WTC11 (cell line): ENCODE data around the gene S100A13. TPM values are rescaled to one million over a fixed set of nuclear protein-coding genes. Genes with fewer than 3 reads are reported as not detected.

ENCODE experiments used
- ATAC-seq: fragments of 200-7000 bp; cut with Tn5 transposase; 2 replicates; pipeline ENCODE4 v1.10.0; 2021; ENCODE audit warnings: mild to moderate bottlenecking, moderate library complexity
- CTCF ChIA-PET: fragments of 300-600 bp; sonication (Branson Sonifier 250); formaldehyde crosslinking; loops from one replicate; lab custom pipeline; 2021; ENCODE audit warnings: antibody characterized with exemption; lab: Charles Lee
- POLR2A ChIA-PET: fragments of 350-600 bp; sonication (Branson Sonifier 250); formaldehyde crosslinking; loops from one replicate; lab custom pipeline; 2021; ENCODE audit warnings: antibody characterized with exemption; lab: Charles Lee
- DNase-seq: peaks from one replicate; pipeline ENCODE4 v3.0.0; 2021; ENCODE audit warnings: low spot score
- H3K27ac Mint-ChIP-seq: 2 replicates; pipeline ENCODE4 v1.8.0; 2021; ENCODE audit warnings: mixed read lengths
- H3K27me3 Mint-ChIP-seq: 2 replicates; pipeline ENCODE4 v1.8.0; 2021; ENCODE audit warnings: low read depth, mild to moderate bottlenecking, moderate library complexity, mixed read lengths
- H3K36me3 Mint-ChIP-seq: 2 replicates; pipeline ENCODE4 v1.8.0; 2021; ENCODE audit warnings: mixed read lengths
- H3K4me1 Mint-ChIP-seq: 2 replicates; pipeline ENCODE4 v1.8.0; 2022; ENCODE audit warnings: mixed read lengths
- H3K4me3 Mint-ChIP-seq: 2 replicates; pipeline ENCODE4 v1.8.0; 2021; ENCODE audit warnings: mild to moderate bottlenecking, moderate library complexity, mixed read lengths
- H3K9me3 Mint-ChIP-seq: 2 replicates; pipeline ENCODE4 v1.8.0; 2021; ENCODE audit warnings: mixed read lengths
- CREM ChIP-seq: sonication (generic); formaldehyde crosslinking; IDR thresholded peaks from 2 replicates; pipeline ENCODE4 v1.8.1; 2022; ENCODE audit warnings: mild to moderate bottlenecking, missing genetic modification reagents, moderate library complexity
- EMX1 ChIP-seq: fragments of 250-450 bp; sonication (Bioruptor Pico); IDR thresholded peaks from 2 replicates; pipeline ENCODE4 v1.8.0; 2021; ENCODE audit warnings: mild to moderate bottlenecking
- ETV6 ChIP-seq: sonication (generic); formaldehyde crosslinking; IDR thresholded peaks from 2 replicates; pipeline ENCODE4 v1.8.1; 2022; ENCODE audit warnings: mild to moderate bottlenecking, missing genetic modification reagents
- GRHL2 ChIP-seq: fragments of 250-450 bp; sonication (Bioruptor Pico); IDR thresholded peaks from 2 replicates; pipeline ENCODE4 v1.8.0; 2022; ENCODE audit warnings: mild to moderate bottlenecking, moderate library complexity; ENCODE audit not compliant: insufficient replicate concordance, severe bottlenecking
- SOX15 ChIP-seq: fragments of 250-450 bp; sonication (Bioruptor Pico); IDR thresholded peaks from 2 replicates; pipeline ENCODE4 v1.9.0; 2021; ENCODE audit warnings: mild to moderate bottlenecking
- STAT6 ChIP-seq: sonication (generic); formaldehyde crosslinking; conservative IDR thresholded peaks from 2 replicates; pipeline ENCODE4 v1.8.1; 2023; ENCODE audit warnings: mild to moderate bottlenecking, low read depth, missing genetic modification reagents, moderate library complexity
- USF1 ChIP-seq: sonication (generic); formaldehyde crosslinking; IDR thresholded peaks from 2 replicates; pipeline ENCODE4 v1.8.0; 2022; ENCODE audit warnings: mild to moderate bottlenecking, missing genetic modification reagents
- ZNF121 ChIP-seq: sonication (generic); formaldehyde crosslinking; IDR thresholded peaks from 2 replicates; pipeline ENCODE4 v1.8.0; 2023; ENCODE audit warnings: missing genetic modification reagents
- ZNF263 ChIP-seq: sonication (generic); formaldehyde crosslinking; IDR thresholded peaks from 2 replicates; pipeline ENCODE4 v1.8.1; 2022; ENCODE audit warnings: low read depth, mild to moderate bottlenecking, moderate library complexity, missing genetic modification reagents
- ZNF281 ChIP-seq: sonication (generic); formaldehyde crosslinking; IDR thresholded peaks from 2 replicates; pipeline ENCODE4 v1.8.0; 2023; ENCODE audit warnings: mild to moderate bottlenecking, missing genetic modification reagents
- ZNF532 ChIP-seq: fragments of 250-450 bp; sonication (Bioruptor Pico); IDR thresholded peaks from 2 replicates; pipeline ENCODE4 v1.9.0; 2021; ENCODE audit warnings: mild to moderate bottlenecking, borderline replicate concordance
- ZSCAN18 ChIP-seq: fragments of 250-450 bp; sonication (Bioruptor Pico); IDR thresholded peaks from 2 replicates; pipeline ENCODE4 v2.1.2; 2022; ENCODE audit warnings: mild to moderate bottlenecking, moderate library complexity
- total RNA-seq: library from RNA; stranded (reverse); gene quantifications from 3 replicates; pipeline ENCODE4 v1.2.3, GENCODE V29; 2021

Gene S100A13
- total RNA-seq, 1 experiment from 2014 or later = 68.4 TPM

GRCh38 chr1:153643100-153643499 is 15.8 kb upstream of the S100A13 start (continued):
- no peak for TF ChIP-seq USF1
- TF ChIP-seq GRHL2 (CRISPR knock-in tag) = no peak
- TF ChIP-seq ZSCAN18 (CRISPR knock-in tag) = no peak

GRCh38 chr1:153642161-153642560 is 14.9 kb upstream of the S100A13 start:
- DNase-seq (no peak), ATAC-seq (no peak)
- Mint-ChIP-seq H3K4me1 (peaks cover 2% of the 10 kb centered on the region), H3K9me3 (no peaks in the 10 kb centered on the region), H3K4me3 (no peak overlapping the region), H3K27ac (no peak overlapping the region), H3K27me3 (no peaks in the 10 kb centered on the region), H3K36me3 (peaks cover 80% of the 10 kb centered on the region)
- ChIA-PET POLR2A (interaction anchor here (2.4 kb wide), 1 partner anchor 8 kb away, joined by 9 read pairs; the partner anchor contains the start of gene CHTOP), CTCF (interaction anchor here (1.2 kb wide), 1 partner anchor 13 kb away, joined by 4 read pairs; no protein-coding TSS in a partner anchor)
- no peak for TF ChIP-seq ZNF281 (CRISPR knock-in tag)
- no peak for TF ChIP-seq CREM (CRISPR knock-in tag)
- TF ChIP-seq ZNF532 (CRISPR knock-in tag) = no peak
- no peak for TF ChIP-seq ZNF121
- no peak for TF ChIP-seq ETV6 (CRISPR knock-in tag)
- TF ChIP-seq EMX1 (CRISPR knock-in tag) = no peak
- no peak for TF ChIP-seq STAT6 (CRISPR knock-in tag)
- TF ChIP-seq ZNF263 (CRISPR knock-in tag) = no peak
- no peak for TF ChIP-seq SOX15 (CRISPR knock-in tag)
